Coronary artery (tissue), 2 donors: ENCODE results near the gene DIP2B.

ENCODE experiments used
- DNase-seq: peaks from one replicate; pipeline ENCODE4 v3.0.0-alpha.2; 2017; ENCODE audit warnings: low spot score
- H3K27ac ChIP-seq, 2 donors: fragments of 200-600 bp; sonication (generic); one replicate each; pipeline ENCODE4 v1.5.1; 2016 to 2019
- H3K4me3 ChIP-seq: fragments of 200-600 bp; sonication (generic); 2 replicates; pipeline ENCODE4 v1.5.1; 2016; ENCODE audit warnings: mild to moderate bottlenecking, moderate library complexity
- CTCF ChIP-seq: fragments of 200-600 bp; sonication (generic); IDR thresholded peaks from one replicate; pipeline ENCODE4 v1.5.1; 2019; ENCODE audit warnings: antibody characterized with exemption

Gene DIP2B

GRCh38 chr12:50572760-50573159 is 68.0 kb downstream of the DIP2B start:
- TF ChIP-seq CTCF = no peak
- DNase-seq = no peak
- Histone ChIP-seq H3K4me3 (no peak overlapping the region), H3K27ac (peak overlapping the region in 1 of 2 donors; percentile 22)

- TF ChIP-seq CTCF = no peak
- Histone ChIP-seq H3K27ac (peak overlapping the region in 1 of 2 donors; percentile 22), H3K4me3 (no peak overlapping the region)
- no peak for DNase-seq
Measured at GRCh38 chr12:50573271-50573670, 68.5 kb downstream of the DIP2B start.

DNA sequence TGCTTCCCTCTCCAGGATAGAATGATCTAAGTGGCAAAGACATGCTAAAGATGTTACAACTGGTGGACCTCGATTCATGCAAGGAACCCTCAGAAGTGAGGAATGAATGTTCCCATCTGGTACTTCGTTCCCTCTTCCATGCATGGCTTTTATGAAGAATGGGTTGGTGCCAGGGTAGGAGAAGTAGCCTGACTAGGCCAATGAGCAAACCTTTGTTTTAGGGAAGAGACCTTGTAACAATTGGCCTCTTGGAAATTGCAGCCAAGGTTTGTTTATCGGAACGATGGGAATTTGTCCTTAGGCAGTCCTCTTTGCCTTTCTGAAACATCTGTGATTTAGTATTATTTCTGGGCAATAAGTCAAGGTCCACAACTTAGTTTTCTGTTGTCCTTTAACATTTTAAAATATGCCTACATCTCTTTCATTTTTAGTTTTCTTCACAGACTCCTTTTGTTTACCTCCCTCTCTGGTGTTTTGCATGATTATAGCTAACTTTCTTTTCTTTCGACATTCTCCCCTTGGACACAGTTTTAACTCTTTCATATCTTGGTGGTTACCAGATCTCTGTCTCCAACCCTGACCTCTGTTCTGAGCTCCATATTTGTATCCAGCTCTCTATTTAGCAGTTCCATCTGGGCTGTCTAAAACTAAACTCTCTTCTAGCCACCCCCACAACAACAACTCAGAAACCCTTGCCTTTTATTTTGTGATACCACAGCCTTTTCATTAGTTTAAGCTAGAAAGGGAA is 70.0 kb downstream of the DIP2B start:
- H3K4me3 ChIP-seq = no peak overlapping the region
- no peak for DNase-seq
- no peak for TF ChIP-seq CTCF
- H3K27ac ChIP-seq = no peak overlapping the region

DNA sequence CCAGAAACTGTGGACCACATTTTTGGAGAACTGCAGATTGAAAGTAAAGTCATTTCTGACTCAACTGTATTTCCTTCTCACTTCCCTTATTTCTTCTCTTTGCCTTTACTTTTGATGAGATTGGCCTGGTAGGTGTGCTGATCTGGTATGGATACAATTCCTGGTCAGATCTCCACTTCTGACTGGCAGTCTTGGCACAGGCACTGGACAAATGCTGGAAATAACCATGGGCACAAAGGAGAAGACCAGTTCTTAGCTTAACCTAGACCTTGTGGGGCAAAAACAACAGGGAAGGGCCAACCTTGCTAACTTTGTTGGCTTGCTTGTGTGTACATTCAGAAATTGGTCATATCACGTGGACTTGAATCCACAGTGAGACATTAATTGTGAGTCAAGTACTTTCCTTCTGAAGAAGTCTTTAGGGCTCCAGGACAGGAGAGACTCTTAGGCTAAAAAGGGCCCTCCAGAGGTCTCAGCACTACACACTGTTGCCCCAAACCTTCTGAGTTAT is 75.0 kb downstream of the DIP2B start:
- Histone ChIP-seq H3K27ac (no peak overlapping the region), H3K4me3 (no peak overlapping the region)
- DNase-seq = no peak
- TF ChIP-seq CTCF = no peak

- no peak overlapping the region for H3K27ac ChIP-seq
- no peak overlapping the region for H3K4me3 ChIP-seq
- no peak for DNase-seq
- TF ChIP-seq CTCF = no peak
Measured at GRCh38 chr12:50580436-50580835, 75.7 kb downstream of the DIP2B start.

DNA sequence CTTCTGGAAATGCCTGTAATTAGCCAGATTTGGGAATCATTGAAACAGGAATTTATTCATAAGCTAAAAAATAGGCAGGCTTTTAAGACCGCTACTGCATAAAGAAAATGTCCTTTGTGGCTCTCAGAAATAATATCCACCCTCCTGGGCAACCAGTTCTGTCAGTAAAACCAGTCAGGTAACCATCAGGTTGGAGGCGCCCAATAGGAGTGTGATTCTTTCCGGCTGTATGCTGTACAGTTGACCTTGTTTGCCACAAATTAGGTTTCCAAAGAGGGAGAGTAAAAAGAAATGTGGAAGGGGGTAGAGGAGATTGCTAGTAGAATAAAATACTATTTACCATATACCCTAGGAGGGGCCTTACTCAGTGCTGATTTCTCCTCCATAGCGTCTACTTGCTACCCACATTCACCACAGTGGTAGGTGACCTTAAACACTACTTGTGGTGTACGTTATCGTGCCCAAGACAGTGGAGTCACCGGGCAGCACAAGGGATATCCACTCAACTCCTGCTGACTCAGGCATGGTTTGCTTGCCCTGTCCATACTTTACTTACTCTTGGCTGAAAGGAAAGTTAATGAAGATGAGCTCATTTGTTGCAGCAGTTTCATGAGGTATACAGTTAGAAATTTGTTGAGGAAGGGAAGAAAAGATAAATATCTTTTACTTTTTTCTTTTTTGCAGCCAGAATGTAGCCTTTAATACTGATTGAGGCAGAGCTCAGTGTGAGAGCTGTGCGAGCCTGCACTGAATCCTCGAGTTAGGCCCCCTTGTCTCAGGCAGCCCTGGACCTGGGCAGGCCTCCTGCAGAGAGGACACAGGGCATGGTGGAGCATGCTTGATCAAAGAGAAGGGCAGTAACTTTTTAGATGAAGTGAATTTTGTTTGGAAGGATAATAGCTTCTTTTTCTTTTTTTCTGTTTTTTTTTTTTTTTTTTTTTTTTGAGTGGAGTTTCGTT is 76.7 kb downstream of the DIP2B start:
- H3K27ac ChIP-seq = no peak overlapping the region
- TF ChIP-seq CTCF = no peak
- DNase-seq = no peak

More for the DNA sequence above, 76.7 kb downstream of the DIP2B start:
- H3K4me3 ChIP-seq = no peak overlapping the region
